Right atrium auricular region (tissue), 2 donors: ENCODE results near the gene PAFAH1B1. TPM values are rescaled to one million over a fixed set of nuclear protein-coding genes. Genes with fewer than 3 reads are reported as not detected.
"Not testable (repeated sequence)": the region's sequence is repeated elsewhere in the genome, so short reads cannot be mapped to it uniquely, and the experiment has no call there.

Experiments
- DNase-seq: peaks from one replicate; pipeline ENCODE4 v3.0.0-alpha.2; 2019; ENCODE audit warnings: low spot score
- H3K27ac ChIP-seq, 2 donors: fragments of 200-600 bp; sonication (generic); 1 replicate in 1 of 2; 2 replicates in 1 of 2; pipeline ENCODE4 v1.5.1; 2016 to 2019
- H3K27me3 ChIP-seq, 2 donors: fragments of 200-600 bp; sonication (generic); one replicate each; pipeline versions ENCODE4 v1.5.1 to v1.6.0; 2017 to 2019
- H3K36me3 ChIP-seq: fragments of 200-600 bp; sonication (generic); one replicate; pipeline ENCODE4 v1.5.1; 2016
- H3K4me1 ChIP-seq, 2 donors: fragments of 200-600 bp; sonication (generic); one replicate each; pipeline versions ENCODE4 v1.5.1 to v1.6.0; 2017 to 2019
- H3K4me3 ChIP-seq, 2 donors: fragments of 200-600 bp; sonication (generic); 1 replicate in 1 of 2; 2 replicates in 1 of 2; pipeline ENCODE4 v1.5.1; 2017 to 2019; ENCODE audit warnings: mild to moderate bottlenecking in 1 of 2, moderate library complexity in 1 of 2
- H3K9me3 ChIP-seq, 2 donors: fragments of 200-600 bp; sonication (generic); one replicate each; pipeline ENCODE4 v1.5.1; 2019
- CTCF ChIP-seq, 2 donors: fragments of 200-600 bp; sonication (generic); IDR thresholded peaks; one replicate each; pipeline ENCODE4 v1.5.1; 2019; ENCODE audit warnings: antibody characterized with exemption in 2 of 2
- total RNA-seq, 2 donors: library from RNA; depleted of rRNA; stranded (reverse); fragments of >200 nt; gene quantifications; one replicate each; pipeline ENCODE4 v1.1.0, GENCODE V29; 2016

PAFAH1B1 gene
- total RNA-seq, 2 donors from 2014 or later = 55.4 to 71.6 TPM

- Histone ChIP-seq H3K9me3 (no peaks in the 10 kb centered on the region), H3K4me1 (peaks cover 0 to 46% of the 10 kb centered on the region in 2 donors), H3K4me3 (no peak overlapping the region), H3K27me3 (no peaks in the 10 kb centered on the region), H3K27ac (no peak overlapping the region), H3K36me3 (no peaks in the 10 kb centered on the region)
- DNase-seq = no peak
- no peak for TF ChIP-seq CTCF (IDR thresholded peaks at IDR 0.05)
These were observed 19.2 kb downstream of the PAFAH1B1 start for GRCh38 chr17:2612630-2613029.

- Histone ChIP-seq H3K27me3 (no peaks in the 10 kb centered on the region), H3K4me3 (no peak overlapping the region), H3K27ac (no peak overlapping the region), H3K9me3 (no peaks in the 10 kb centered on the region), H3K36me3 (no peaks in the 10 kb centered on the region), H3K4me1 (peaks cover 0 to 49% of the 10 kb centered on the region in 2 donors)
- TF ChIP-seq CTCF (IDR thresholded peaks at IDR 0.05) = no peak
- DNase-seq = no peak
These were observed 19.8 kb downstream of the PAFAH1B1 start for GRCh38 chr17:2613089-2613808.

GRCh38 chr17:2615882-2616281, 22.4 kb downstream of the PAFAH1B1 start:
- no peak for DNase-seq
- no peak overlapping the region for H3K4me3 ChIP-seq
- H3K27me3 ChIP-seq = no peaks in the 10 kb centered on the region
- no peak for TF ChIP-seq CTCF (IDR thresholded peaks at IDR 0.05)
- peaks cover 0 to 42% of the 10 kb centered on the region in 2 donors for H3K4me1 ChIP-seq
- H3K9me3 ChIP-seq = no peaks in the 10 kb centered on the region
- H3K27ac ChIP-seq = no peak overlapping the region
- H3K36me3 ChIP-seq = no peaks in the 10 kb centered on the region

GRCh38 chr17:2621241-2621640, 27.8 kb downstream of the PAFAH1B1 start:
- no peak for TF ChIP-seq CTCF (IDR thresholded peaks at IDR 0.05)
- DNase-seq = no peak
- H3K27ac ChIP-seq = no peak overlapping the region
- H3K4me1 ChIP-seq = peaks cover 0 to 52% of the 10 kb centered on the region in 2 donors
- H3K4me3 ChIP-seq = no peak overlapping the region
- peaks cover 4% of the 10 kb centered on the region for H3K36me3 ChIP-seq
- no peaks in the 10 kb centered on the region for H3K9me3 ChIP-seq
- H3K27me3 ChIP-seq = no peaks in the 10 kb centered on the region

- H3K4me3 ChIP-seq, DNase-seq, H3K36me3 ChIP-seq, H3K27me3 ChIP-seq, H3K27ac ChIP-seq, H3K9me3 ChIP-seq: not testable (repeated sequence)
- H3K4me1 ChIP-seq = peaks cover 0 to 52% of the 10 kb centered on the region in 2 donors
These were observed 28.5 kb downstream of the PAFAH1B1 start for GRCh38 chr17:2621951-2622405.

- H3K4me1 ChIP-seq = peaks cover 0 to 47% of the 10 kb centered on the region in 2 donors
- not testable (repeated sequence) for H3K27ac ChIP-seq, H3K27me3 ChIP-seq, H3K9me3 ChIP-seq, H3K4me3 ChIP-seq, DNase-seq, H3K36me3 ChIP-seq
These were observed 29.4 kb downstream of the PAFAH1B1 start for GRCh38 chr17:2622721-2623301.
